HG03097 (cell line): ENCODE results near the gene B3GALT2.

ENCODE experiments used
- ATAC-seq: cut with Tn5 transposase; IDR thresholded peaks from one replicate; pipeline ENCODE4 v1.9.1; 2021; ENCODE audit not compliant: unreplicated experiment, low FRiP score

The B3GALT2 gene

GRCh38 chr1:193183019-193183627, 3.3 kb downstream of the B3GALT2 start:
- no peak for ATAC-seq

GRCh38 chr1:193181985-193182384, 4.4 kb downstream of the B3GALT2 start:
- ATAC-seq, result no peak

GRCh38 chr1:193181536-193181935, 4.9 kb downstream of the B3GALT2 start:
- ATAC-seq, result no peak

GRCh38 chr1:193179094-193179493, 7.3 kb downstream of the B3GALT2 start:
- no peak for ATAC-seq

- ATAC-seq, result no peak
Measured at GRCh38 chr1:193176788-193177187, 9.6 kb downstream of the B3GALT2 start.

- no peak for ATAC-seq
Measured at GRCh38 chr1:193176113-193176512, 10.3 kb downstream of the B3GALT2 start.

- ATAC-seq, result no peak
Measured at GRCh38 chr1:193157360-193157759, 29.1 kb downstream of the B3GALT2 start.

- no peak for ATAC-seq
Measured at GRCh38 chr1:193156822-193157142, 29.6 kb downstream of the B3GALT2 start.

- ATAC-seq, result no peak
Measured at GRCh38 chr1:193156117-193156821, 30.1 kb downstream of the B3GALT2 start.

- no peak for ATAC-seq
Measured at GRCh38 chr1:193144999-193145398, 41.4 kb downstream of the B3GALT2 start.

- no peak for ATAC-seq
Measured at GRCh38 chr1:193144361-193144938, 42.0 kb downstream of the B3GALT2 start.

- ATAC-seq, result no peak
Measured at GRCh38 chr1:193143285-193143684, 43.1 kb downstream of the B3GALT2 start.

- ATAC-seq, result no peak
Measured at GRCh38 chr1:193142409-193142808, 44.0 kb downstream of the B3GALT2 start.

GRCh38 chr1:193141804-193142203, 44.6 kb downstream of the B3GALT2 start:
- ATAC-seq, result no peak

GRCh38 chr1:193140254-193140653, 46.2 kb downstream of the B3GALT2 start:
- no peak for ATAC-seq

- no peak for ATAC-seq
Measured at GRCh38 chr1:193131266-193131860, 55.0 kb downstream of the B3GALT2 start.
